ENCODE data around the gene SAPCD1.

DNA sequence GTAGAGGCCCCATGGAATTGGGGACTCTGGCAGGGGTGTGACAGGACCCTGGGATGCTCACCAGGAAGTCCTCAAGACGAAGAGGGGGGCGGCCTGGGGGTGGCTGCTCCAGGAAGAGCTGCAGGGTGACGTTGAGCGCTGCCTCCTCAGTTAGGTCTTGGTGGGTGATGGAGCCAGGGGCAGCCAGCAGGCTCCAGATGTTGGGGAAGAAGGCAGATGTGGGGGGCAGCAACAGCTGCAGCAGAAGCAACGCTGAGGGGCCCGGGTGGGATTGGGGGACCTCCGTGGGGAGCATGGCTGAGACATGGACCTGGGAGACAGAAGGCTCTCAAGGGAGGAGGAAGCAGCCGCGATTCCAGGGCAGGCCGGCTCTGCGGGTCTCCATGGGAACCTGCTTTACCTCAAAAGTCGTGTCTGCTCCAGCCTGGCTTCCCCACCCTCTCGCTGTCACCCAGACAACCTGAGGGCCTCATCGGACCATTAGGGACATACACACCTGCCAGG is 14.1 kb downstream of the SAPCD1 start:
- TF ChIP-seq, protein P1, sequence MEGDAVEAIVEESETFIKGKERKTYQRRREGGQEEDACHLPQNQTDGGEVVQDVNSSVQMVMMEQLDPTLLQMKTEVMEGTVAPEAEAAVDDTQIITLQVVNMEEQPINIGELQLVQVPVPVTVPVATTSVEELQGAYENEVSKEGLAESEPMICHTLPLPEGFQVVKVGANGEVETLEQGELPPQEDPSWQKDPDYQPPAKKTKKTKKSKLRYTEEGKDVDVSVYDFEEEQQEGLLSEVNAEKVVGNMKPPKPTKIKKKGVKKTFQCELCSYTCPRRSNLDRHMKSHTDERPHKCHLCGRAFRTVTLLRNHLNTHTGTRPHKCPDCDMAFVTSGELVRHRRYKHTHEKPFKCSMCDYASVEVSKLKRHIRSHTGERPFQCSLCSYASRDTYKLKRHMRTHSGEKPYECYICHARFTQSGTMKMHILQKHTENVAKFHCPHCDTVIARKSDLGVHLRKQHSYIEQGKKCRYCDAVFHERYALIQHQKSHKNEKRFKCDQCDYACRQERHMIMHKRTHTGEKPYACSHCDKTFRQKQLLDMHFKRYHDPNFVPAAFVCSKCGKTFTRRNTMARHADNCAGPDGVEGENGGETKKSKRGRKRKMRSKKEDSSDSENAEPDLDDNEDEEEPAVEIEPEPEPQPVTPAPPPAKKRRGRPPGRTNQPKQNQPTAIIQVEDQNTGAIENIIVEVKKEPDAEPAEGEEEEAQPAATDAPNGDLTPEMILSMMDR (IDR thresholded peaks at IDR 0.05 in 8 of 11, conservative IDR thresholded peaks at IDR 0.05 in 3 of 11): no peak
- TF ChIP-seq POLR2AphosphoS5 (IDR thresholded peaks at IDR 0.05): no peak
